Suppressor macrophage (primary cell): ENCODE measurements around the gene TNFRSF12A.
A peak's percentile ranks its signal among the peaks of the same experiment; 100 is the strongest.

ENCODE experiments used
- DNase-seq, 4 experiments: peaks; one replicate each; pipeline ENCODE4 v3.0.0-alpha.2; 2020 to 2022

TNFRSF12A gene

DNA sequence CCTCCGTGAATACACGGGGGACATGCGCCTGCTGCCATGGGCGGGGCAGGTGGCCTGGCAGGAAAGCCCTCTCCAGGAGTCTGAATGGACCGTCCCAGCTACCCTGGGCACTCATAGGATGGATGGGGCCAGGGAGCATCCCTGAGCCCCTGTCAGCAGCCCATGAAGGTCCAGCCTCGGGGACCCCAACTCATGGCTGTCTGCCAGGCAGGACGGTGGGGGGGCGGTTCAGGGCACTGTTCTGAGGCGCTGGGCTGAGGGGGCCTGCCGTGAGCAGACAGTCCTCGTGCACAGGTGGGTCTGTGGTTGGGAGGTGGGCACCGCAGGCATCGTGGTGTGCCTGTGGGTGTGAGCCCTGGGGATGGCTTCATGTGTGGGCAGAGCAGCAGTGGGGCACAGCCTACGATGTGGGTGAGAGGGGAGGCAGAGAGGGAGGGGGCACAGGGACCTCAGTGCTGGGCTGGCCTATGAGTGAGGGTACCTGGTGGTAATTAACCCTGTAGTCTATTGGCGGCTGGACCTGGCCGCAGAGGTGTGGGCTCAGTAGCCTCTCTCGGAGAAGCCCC, 33.5 kb upstream of the TNFRSF12A start:
- no peak for DNase-seq

DNA sequence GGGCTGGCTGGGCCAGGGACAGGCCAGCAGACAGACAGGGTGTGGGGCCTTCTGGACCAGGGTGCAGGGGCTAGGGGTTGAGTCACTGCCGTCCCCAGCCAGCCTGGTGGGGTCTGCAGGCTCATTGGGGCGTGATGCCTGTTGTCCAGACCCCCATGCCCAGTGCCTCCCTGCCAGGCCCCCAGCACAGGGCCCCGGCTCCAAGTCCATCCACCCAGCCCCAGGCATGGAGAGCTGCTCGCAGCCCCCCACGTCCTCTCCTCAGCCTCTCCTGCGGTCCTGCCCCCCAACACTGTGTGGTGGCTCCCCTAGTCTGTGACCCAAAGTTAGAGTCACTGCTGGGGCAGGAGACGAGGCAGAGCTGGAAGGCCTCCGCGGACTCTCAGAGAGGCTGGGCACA, 32.9 kb upstream of the TNFRSF12A start:
- DNase-seq = no peak

DNA sequence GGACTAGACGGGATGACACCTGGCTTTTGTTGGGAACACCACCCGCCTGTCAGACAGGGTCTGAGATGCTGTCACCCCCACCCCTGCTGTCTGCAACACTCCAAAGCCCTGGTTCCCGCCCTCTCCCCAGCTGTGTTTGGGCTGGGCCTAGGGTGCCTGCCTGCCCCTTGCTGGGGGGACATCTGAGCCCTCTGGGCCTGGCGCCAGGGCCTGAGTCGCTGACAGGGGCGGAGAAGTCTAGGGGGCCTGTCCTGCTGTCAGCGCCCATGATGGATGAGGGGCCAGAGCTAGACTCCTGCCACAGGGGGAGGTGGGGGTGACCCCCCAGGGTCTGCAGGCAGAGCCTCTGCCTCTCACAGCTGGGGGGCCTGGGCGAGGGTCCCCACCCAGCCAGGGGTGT, 32.3 kb upstream of the TNFRSF12A start:
- DNase-seq = no peak

DNA sequence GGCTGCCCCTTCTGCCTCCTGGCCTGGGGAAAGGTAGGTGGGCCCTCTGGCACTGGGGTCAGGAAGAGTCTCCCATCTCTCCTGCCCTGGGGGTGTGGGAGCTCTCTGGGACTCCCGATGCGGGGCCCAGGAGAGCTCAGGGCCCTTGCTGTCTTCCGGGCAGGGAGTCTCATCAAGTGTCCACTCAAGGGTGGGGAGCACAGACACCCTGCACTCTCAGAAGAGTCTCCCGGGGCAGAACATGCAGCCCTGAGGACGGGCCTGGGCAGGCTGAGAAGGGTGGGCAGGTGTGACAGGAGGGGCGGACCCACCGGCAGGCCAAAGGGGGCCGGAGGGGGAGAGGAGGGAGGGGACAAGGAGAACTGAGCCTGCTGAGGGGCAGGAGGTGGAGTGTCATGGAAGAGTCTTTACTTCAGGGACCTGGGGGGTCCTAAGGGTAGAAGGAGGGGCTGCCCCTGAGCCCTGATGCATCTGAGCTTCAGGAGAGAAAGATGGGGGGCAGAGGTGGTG, 31.5 kb upstream of the TNFRSF12A start:
- DNase-seq = no peak

DNA sequence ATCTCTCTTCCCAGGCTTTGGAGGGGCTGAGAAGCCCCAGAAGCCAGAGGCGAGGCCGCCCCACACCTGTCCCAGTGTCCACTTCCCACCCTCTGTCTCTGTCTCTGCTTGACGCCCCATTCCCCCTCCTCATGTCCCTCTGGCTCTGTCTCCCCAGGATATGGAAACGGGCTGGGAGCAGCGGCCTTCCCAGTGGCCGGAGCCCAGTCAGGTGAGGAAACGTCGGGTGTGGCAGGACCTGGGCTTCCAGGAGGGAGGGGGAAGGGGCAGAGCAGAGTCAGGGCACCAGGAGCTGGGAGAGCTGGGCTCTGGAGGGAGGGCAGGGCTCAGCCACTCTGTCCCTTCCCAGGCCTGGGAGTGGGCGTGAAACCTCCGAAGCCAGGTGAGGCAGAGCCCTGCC, 29.3 kb upstream of the TNFRSF12A start:
- no peak for DNase-seq

DNA sequence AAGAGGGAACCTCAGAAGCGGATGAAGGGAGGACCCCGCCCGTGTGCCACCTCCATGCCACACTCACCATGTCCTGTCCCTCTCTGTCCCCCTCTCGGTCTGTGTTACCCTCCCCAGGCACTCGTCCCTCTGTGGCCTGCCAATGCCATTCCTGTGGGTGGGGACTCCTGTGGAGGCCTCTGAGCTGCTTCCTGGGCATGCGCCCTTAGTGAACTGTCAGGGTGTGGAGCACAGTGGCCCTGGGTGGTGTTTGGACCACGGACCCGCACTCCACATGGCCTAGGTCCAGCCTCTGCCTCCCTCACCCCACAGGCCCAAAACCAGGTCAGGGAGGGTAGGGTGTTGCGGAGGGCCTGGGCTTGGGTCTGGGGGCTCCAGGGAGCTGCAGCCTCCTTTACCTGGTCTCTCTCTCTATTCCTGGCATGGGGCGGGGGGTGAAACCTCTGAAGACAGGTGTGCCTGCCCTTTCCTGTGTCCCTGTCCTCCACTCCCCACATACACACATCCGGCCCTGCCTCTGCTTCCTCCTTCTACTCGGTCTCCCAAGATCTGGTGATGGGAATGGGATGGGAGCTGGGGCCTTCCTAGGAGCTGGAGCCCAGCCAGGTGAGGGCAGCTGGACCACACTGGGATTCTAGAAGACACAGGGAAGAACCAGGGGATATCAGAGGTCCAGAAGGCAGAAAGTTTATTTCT, 28.5 kb upstream of the TNFRSF12A start:
- DNase-seq = no peak

DNA sequence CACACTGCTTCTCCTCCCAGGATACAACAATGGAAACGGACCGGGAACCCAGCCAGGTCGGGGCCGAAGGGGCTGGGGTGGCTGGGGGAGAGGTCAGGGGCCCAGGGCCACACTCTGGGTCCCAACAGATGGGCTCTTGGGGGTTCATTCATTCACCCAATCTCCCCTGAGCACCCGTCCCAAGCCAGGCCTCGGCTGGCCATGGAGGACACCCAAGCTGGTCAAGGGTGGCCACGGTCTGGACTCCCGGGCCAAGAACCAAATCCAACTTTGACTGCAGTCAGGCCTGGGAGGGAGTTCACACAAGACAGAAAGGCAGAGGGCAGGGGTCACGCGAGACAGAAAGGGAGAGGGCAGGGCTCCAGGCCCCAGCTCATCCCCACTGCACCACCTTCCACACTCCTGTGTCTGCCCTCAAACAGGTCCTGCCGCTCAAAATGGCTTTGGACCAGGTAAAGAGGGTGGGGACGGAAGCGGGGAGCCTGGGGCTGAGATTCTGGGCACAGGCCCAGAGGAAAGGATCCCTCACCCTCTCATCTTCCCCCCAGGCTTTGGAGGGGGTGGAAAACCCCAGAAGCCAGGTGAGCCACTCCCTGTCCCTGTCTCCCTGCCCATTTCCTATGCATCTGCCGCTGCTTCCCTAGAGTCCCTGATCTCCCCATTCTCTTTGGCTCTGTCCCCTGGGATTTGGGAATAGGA, 27.6 kb upstream of the TNFRSF12A start:
- no peak for DNase-seq

DNA sequence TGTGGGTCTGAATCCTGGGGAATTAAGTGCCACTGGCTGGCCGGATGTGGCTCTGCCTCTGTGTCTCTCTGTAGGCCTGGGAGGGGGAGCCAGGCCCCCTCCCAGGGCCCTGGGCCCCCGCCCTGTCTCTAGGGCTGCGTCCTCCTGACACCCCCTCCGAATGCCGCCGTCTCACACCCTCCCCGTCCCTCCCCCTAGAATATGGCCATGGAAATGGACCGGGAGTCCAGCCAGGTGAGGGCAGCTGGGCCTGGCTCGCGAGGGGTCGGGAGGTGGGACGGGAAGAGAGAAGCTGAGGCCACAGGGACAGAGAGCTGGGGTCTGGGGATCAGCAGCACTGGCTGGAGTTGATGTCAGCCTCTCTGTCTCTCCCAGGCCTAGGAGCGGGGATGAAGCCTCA, 23.9 kb upstream of the TNFRSF12A start:
- no peak for DNase-seq

DNA sequence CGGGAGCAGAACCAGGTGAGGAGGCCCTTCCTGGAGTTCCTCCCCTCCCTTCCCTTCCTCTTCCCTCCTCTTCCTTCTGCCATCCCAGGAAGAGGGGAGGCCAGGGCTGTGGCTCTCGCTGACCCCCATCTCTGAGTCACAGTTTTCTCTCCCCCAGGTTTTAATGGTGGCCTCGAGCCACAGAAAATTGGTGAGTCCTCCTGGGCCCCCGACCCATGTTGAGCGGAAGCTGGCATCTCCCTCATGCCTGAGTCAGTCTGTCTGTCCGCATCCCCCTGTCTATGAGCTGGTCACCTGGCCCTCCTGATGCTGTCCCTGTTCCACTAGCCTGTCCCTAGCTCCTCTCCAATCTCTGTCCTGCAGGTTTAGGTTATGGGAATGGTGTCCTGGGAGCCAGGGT, 20.2 kb upstream of the TNFRSF12A start:
- DNase-seq = no peak

DNA sequence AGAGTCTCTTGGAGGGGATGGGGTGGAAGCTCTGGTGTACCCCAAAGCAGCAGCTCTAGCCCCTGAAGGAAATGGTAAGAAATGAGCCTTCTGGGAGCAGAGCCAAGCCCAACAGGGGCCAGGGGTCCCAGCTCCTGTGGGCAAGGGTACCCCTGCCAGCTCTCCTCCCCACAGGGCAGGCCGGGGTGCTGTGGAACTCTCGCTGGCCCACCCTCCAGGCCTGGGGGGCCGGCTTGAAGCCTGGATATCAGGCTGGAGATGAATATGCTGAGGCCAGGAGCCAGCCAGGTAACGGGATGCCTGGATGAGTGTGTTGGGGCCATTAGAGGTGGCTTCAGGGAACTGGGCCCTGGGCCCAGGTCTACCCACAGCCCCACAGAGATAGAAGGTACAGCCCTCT, 19.6 kb upstream of the TNFRSF12A start:
- DNase-seq = no peak

DNA sequence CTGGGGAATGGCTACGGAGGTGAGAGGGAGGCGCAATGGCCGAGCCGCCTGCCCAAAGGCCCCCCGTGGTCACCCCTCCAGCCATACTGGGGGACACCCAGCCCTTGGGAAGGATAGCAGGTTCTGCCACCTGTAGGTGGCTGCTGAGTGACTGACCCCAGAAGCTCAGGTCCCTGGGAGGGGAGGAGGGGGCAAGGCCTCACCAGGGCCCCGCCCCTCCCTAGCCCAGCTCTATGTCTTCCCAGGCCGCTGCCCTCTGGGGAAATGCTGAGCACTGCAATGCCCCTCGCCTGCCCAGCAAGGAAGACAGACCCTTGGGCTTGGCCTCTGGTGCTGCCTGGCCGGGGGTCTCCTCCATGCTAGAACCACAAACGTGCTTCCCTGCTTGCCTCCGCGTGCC, 18.9 kb upstream of the TNFRSF12A start:
- no peak for DNase-seq

DNA sequence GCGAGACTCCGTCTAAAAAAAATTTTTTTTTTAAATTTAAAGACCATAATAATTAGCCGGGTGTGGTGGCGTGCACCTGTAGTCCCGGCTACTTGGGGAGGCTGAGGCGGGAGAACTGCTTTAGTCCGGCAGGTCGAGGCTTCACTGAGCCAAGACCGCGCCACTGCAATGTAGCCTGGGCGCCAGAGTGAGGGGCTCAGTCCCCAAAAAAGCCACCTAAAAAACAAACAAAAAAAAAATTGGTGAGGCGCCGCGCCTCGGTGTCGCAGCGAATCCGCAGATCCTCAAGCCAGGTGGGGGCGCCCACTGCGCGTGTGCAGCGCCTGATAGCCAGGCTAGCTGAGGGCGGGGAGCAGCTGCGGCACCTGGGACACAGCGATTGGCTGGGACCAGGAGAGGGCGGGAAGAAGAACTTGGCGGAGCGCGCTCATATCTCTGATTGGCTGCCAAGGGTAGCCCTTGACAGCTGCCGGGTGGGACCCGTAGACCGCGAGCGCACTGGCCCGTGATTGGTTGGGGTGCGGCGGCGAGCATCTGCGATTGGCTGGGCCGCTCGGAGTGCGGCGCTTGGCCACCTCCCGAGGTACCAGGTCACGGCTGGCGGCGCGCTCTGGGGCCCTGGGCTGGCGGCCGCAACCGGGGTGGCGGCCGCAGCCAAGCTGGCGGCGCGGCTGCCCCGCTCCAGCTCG, 16.4 kb upstream of the TNFRSF12A start:
- peak; percentile 97 to 99 (median 99) for DNase-seq

DNA sequence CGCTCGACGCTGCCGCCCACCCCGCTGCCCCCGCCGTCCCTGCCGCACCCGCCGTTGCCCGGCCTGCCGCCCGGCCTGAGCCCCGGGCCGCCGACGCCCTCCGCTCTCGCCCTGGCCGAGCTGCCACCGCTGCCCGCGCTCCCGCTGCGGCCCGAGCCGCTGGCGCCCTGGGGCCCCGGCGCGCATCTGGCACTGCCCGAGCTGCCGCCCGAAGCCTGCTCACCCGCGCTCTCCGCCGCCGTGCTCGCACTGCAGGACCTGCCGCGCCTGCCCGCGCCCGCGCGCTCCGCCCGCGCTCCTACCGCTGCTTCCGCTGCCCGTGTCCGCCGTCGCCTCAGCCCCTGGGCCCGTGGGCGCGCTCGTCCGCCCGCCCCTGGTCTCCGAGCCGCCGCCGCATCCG, 15.8 kb upstream of the TNFRSF12A start:
- peak; percentile 38 to 77 (median 54) for DNase-seq

DNA sequence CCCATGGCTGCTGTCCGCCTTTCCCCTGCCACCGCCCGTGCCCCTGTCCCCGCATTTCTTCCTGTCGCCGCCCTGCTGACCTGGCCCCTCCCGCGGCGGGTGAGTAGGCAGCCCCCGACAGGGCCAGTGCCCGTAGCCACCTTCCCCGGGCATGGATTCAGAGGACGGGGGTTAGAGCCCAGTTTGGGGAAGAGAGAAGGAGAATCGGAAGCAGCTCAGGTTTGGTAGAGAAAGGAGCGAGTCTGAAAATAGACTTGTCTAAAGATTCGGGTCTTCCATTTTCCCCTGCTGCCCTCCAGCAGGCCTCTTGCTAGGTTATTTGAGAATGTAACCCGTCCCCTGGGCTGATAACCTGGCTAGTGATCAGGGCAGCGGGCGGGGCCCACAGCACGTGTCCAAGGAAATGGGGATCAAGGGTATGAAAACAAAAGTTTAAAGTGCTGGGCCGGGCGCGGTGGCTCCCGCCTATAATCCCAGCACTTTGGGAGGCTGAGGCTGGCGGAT, 15.3 kb upstream of the TNFRSF12A start:
- DNase-seq = peak in 3 of 4 experiments; percentile 13 to 61 (median 59)

DNA sequence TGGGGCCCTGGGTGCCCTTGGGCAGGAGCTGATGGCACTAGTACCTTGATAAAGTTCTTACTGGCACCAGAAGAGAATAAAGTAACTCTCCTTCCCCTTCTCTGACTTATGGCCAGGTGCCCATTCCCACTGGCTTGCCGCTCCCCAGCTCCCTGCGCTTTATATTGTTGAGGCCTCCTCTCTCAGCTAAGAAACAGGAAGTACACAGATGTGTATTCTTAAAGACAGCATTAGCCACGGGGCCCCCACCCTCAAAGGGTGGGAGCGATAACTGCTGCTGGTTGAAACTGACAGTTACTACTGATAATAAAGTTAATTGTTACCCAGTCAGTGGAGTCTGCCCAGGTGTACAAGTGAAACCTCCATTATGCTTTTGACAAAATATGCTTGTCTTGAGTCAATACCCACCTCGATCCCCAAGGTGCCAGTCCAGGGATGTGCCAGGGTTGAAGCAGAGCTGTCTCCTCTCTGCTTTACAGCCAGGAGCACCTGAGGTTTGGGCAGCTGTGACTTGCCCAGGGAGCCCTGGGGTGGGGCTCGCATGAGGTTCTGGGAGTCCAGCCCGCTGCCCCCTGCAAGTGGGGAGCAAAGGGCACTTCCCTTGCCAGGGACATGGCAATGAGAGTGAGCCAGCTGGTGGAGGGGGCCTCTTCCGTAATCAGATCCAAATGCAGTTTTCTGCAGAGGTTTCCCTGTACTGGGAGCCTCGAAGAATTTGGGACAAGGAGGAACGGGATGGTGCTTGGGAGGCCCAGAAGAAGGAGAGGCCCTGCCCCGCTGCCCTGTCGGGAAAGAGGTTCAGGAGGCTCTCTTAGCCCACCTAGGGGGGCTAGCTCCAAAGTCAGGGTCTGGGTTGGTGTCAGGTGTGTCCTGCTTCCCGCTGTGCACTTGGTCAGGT, 12.9 kb upstream of the TNFRSF12A start:
- DNase-seq = peak; percentile 35 to 55 (median 50)

DNA sequence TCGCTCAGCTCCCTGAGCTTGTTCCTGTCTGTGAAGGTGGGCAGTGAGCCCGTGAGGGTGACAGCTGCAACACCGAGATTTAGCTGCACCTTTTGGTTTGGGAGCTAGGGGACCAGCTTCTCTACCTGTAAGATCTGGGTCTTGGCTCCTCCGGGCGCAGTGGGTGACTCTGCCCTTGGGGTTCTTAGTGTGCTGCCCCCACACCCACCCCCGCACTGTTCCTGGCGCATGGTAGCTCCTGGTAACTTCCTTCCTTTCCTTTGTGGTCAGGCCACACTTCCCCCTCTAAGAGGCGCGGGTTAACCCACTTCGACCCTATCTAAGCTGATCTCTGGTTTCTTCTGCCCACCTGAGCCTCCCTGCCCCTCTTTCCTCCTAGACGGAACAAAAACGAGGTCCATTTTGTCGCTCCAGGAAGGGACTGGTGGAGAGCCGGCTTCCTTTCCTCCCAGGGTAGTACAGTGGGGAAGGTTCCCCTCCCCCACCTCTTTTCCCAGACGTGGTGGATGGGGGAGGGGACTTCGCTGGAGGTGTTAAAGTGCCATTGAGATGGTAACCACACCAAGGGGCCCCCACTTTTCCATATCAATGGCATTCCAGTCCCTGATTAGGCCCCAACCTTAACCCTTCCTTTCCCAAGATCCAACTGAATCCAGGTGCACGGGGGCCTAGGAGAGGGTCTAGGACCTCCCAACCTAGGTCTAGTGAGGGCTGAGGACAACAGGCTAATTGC, 12.0 kb upstream of the TNFRSF12A start:
- peak; percentile 48 to 84 (median 70) for DNase-seq

DNA sequence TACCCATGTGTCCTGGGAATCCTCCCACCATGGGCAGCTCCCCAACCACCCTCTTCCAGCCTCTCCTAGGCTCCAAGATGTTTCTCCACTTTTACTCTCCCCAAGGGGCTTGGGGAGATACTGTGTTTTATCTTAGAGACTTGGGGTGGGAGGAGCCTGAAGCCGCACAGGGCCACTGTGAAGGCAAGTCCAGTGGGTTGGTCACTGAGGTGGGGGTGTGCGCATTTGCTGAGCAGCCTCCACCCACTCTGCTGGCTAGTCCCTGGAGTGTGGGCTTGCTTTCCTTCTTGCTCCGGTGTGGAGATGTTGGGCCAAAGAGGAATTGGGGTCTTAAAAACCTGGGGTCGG, 11.5 kb upstream of the TNFRSF12A start:
- DNase-seq = peak in 2 of 4 experiments; percentile 19 to 22

DNA sequence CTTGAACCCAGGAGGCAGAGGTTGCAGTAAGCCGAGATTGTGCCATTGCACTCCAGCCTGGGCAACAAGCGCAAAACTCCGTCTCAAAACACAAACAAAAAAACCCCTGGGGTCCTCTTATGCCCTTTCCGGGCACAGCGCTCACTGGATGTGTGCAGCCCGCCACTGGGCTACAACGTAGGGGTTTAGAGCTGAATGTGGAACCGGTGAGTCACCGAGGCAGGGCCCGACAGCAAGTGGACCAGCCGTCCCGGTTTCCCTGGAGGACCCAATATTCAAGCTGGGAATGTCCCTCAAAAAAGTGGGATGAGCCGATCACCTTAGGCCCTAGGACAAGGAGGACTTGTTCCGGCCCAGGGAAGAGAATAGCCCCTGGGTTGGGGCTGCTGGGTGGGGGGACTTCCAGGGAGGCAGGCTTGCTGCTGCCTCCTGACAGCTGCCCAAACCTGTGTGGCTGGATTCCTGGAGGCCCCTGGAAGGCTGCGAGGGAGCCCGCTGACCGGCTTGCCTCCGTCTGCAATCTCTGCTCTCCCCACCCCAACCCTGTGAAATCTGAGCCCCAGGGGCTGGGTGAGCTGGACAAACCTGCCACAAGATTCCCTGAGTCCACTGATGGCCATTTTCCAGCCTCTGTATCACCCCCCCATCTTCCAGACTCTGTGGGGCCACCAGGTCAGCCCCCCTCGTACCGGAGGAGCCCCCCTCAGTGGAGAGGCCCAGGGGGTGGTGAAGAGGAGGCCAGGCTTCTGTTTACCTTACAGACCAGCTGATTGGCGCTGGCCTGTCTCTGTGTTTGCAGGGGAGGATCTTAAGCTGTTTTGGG, 10.4 kb upstream of the TNFRSF12A start:
- DNase-seq = no peak

DNA sequence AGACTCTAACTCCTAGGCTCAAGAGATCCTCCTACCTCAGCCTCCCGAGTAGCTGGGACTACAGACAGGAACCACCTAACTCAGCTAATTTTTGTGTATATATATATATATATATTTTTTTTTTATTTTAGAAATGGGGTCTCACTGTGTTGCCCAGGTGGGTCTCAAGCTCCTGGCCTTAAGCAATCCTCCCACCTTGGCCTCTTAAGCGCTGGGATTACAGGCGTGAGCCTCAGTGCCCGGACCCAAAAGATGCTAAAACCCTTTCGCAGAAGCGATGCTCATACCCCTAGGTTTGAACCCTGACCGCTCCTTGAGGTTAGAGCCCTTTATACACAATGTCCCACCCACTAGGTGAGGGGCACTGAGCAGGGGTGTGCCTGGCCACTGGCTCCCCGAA, 9.7 kb upstream of the TNFRSF12A start:
- no peak for DNase-seq

DNA sequence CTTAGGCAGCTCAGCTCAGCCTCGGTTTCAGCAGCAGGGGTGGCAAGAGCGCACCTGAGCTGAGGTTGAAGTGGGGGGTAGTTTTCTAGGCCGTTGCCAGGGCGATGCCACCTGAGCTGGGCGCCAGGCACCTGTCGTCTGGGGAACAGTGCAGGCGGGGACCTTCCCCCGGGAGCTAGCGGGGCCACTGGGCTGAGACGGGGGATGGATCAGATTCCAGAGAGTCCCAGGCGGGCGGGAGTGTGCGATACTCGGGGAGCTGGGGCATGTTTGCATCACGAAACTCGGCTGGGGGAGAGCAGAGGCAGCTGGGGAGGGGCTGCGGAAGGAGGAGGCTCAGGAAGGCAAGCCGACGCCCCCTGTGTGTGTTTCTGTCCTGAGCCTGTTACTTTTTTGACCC, 7.9 kb upstream of the TNFRSF12A start:
- no peak for DNase-seq
